ENCODE data around the gene KCNA3. TPM values are rescaled to one million over a fixed set of nuclear protein-coding genes. Genes with fewer than 3 reads are reported as not detected.

KCNA3 gene
- total RNA-seq, 1 donor from 2014 or later = 0.04 TPM

- no peak for TF ChIP-seq CTCF (IDR thresholded peaks at IDR 0.05; ENCODE audit: insufficient read depth, low read length, poor library complexity, severe bottlenecking)
- no peak for DNase-seq (ENCODE audit: low read depth)
- no peaks in the 10 kb centered on the region for H3K36me3 ChIP-seq (ENCODE audit: control insufficient read depth, insufficient read depth, low read length)
- H3K27me3 ChIP-seq (ENCODE audit: control insufficient read depth, insufficient read depth, low read length) = no peaks in the 10 kb centered on the region
- H3K4me3 ChIP-seq (ENCODE audit: low read depth, low read length) = no peak overlapping the region
Measured at GRCh38 chr1:110645211-110645610, 29.5 kb downstream of the KCNA3 start.

GRCh38 chr1:110643879-110644472 lies 30.8 kb downstream of the KCNA3 start:
- TF ChIP-seq CTCF (IDR thresholded peaks at IDR 0.05; ENCODE audit: insufficient read depth, low read length, poor library complexity, severe bottlenecking) = no peak
- DNase-seq (ENCODE audit: low read depth) = no peak
- H3K4me3 ChIP-seq (ENCODE audit: low read depth, low read length) = no peak overlapping the region
- no peaks in the 10 kb centered on the region for H3K36me3 ChIP-seq (ENCODE audit: control insufficient read depth, insufficient read depth, low read length)
- no peaks in the 10 kb centered on the region for H3K27me3 ChIP-seq (ENCODE audit: control insufficient read depth, insufficient read depth, low read length)

- H3K27me3 ChIP-seq (ENCODE audit: control insufficient read depth, insufficient read depth, low read length) = no peaks in the 10 kb centered on the region
- no peak for DNase-seq (ENCODE audit: low read depth)
- H3K4me3 ChIP-seq (ENCODE audit: low read depth, low read length) = no peak overlapping the region
- TF ChIP-seq CTCF (IDR thresholded peaks at IDR 0.05; ENCODE audit: insufficient read depth, low read length, poor library complexity, severe bottlenecking) = no peak
- no peaks in the 10 kb centered on the region for H3K36me3 ChIP-seq (ENCODE audit: control insufficient read depth, insufficient read depth, low read length)
Measured at GRCh38 chr1:110639724-110640386, 34.9 kb downstream of the KCNA3 start.

- H3K27me3 ChIP-seq (ENCODE audit: control insufficient read depth, insufficient read depth, low read length) = no peaks in the 10 kb centered on the region
- no peak for TF ChIP-seq CTCF (IDR thresholded peaks at IDR 0.05; ENCODE audit: insufficient read depth, low read length, poor library complexity, severe bottlenecking)
- H3K36me3 ChIP-seq (ENCODE audit: control insufficient read depth, insufficient read depth, low read length) = no peaks in the 10 kb centered on the region
- H3K4me3 ChIP-seq (ENCODE audit: low read depth, low read length) = no peak overlapping the region
- no peak for DNase-seq (ENCODE audit: low read depth)
Measured at GRCh38 chr1:110638556-110638955, 36.2 kb downstream of the KCNA3 start.

GRCh38 chr1:110638058-110638457 lies 36.7 kb downstream of the KCNA3 start:
- no peak overlapping the region for H3K4me3 ChIP-seq (ENCODE audit: low read depth, low read length)
- no peaks in the 10 kb centered on the region for H3K27me3 ChIP-seq (ENCODE audit: control insufficient read depth, insufficient read depth, low read length)
- no peaks in the 10 kb centered on the region for H3K36me3 ChIP-seq (ENCODE audit: control insufficient read depth, insufficient read depth, low read length)
- TF ChIP-seq CTCF (IDR thresholded peaks at IDR 0.05; ENCODE audit: insufficient read depth, low read length, poor library complexity, severe bottlenecking) = no peak
- no peak for DNase-seq (ENCODE audit: low read depth)

- no peak for TF ChIP-seq CTCF (IDR thresholded peaks at IDR 0.05; ENCODE audit: insufficient read depth, low read length, poor library complexity, severe bottlenecking)
- H3K4me3 ChIP-seq (ENCODE audit: low read depth, low read length) = no peak overlapping the region
- DNase-seq (ENCODE audit: low read depth) = no peak
- H3K36me3 ChIP-seq (ENCODE audit: control insufficient read depth, insufficient read depth, low read length) = no peaks in the 10 kb centered on the region
- no peaks in the 10 kb centered on the region for H3K27me3 ChIP-seq (ENCODE audit: control insufficient read depth, insufficient read depth, low read length)
Measured at GRCh38 chr1:110637475-110637874, 37.3 kb downstream of the KCNA3 start.

Measured in kidney epithelial cell (primary cell).